Caco-2 (cell line): ENCODE data around the gene IGFN1. TPM values are rescaled to one million over a fixed set of nuclear protein-coding genes. Genes with fewer than 3 reads are reported as not detected.

Experiments used
- BruUV-seq: library from RNA; stranded (reverse); fragments of 400-500 nt; replicated peaks from 2 replicates; lab custom pipeline; 2021; lab: Mats Ljungman, UMichigan
- CTCF ChIA-PET: fragments of 300-600 bp; sonication (Branson Sonifier 250); formaldehyde crosslinking; loops from one replicate; lab custom pipeline; 2022; ENCODE audit warnings: antibody characterized with exemption; lab: Charles Lee
- POLR2A ChIA-PET: fragments of 300-600 bp; sonication (Branson Sonifier 250); formaldehyde crosslinking; loops from one replicate; lab custom pipeline; 2022; ENCODE audit warnings: antibody characterized with exemption; lab: Charles Lee
- DNase-seq, 2 experiments: peaks; one replicate each; pipeline versions ENCODE4 v3.0.0 to v3.0.0-alpha.2; 2020 to 2022
- H3K27me3 ChIP-seq: replicated peaks from 2 replicates; pipeline ENCODE4 v1.6.0; 2011; ENCODE audit warnings: low read length; ENCODE audit not compliant: control insufficient read depth, insufficient read depth
- H3K36me3 ChIP-seq: 2 replicates; pipeline ENCODE4 v1.5.1; 2011; ENCODE audit warnings: low read length; ENCODE audit not compliant: control insufficient read depth, insufficient read depth
- H3K4me1 ChIP-seq: fragments of 250-450 bp; sonication (Bioruptor Pico); 2 replicates; pipeline ENCODE4 v1.5.1; 2020; ENCODE audit warnings: mild to moderate bottlenecking
- H3K4me3 ChIP-seq: 2 replicates; pipeline ENCODE4 v1.5.1; 2011; ENCODE audit warnings: low read depth, mild to moderate bottlenecking, control low read depth, low read length
- H3K9me3 ChIP-seq: fragments of 250-450 bp; sonication (Bioruptor Pico); 2 replicates; pipeline ENCODE4 v1.5.1; 2020; ENCODE audit warnings: mild to moderate bottlenecking, moderate library complexity
- H3K27ac Mint-ChIP-seq: one replicate; pipeline ENCODE4 v1.8.0; 2022; ENCODE audit warnings: mixed read lengths; ENCODE audit not compliant: unreplicated experiment
- H3K27me3 Mint-ChIP-seq: one replicate; pipeline ENCODE4 v1.8.0; 2022; ENCODE audit warnings: mixed read lengths; ENCODE audit not compliant: insufficient read depth, unreplicated experiment
- H3K36me3 Mint-ChIP-seq: one replicate; pipeline ENCODE4 v1.8.0; 2022; ENCODE audit warnings: mild to moderate bottlenecking, mixed read lengths; ENCODE audit not compliant: insufficient read depth, unreplicated experiment
- H3K4me1 Mint-ChIP-seq: one replicate; pipeline ENCODE4 v1.8.0; 2022; ENCODE audit warnings: low read depth, mixed read lengths; ENCODE audit not compliant: unreplicated experiment
- H3K4me3 Mint-ChIP-seq: one replicate; pipeline ENCODE4 v1.8.0; 2022; ENCODE audit warnings: mild to moderate bottlenecking, moderate library complexity, mixed read lengths; ENCODE audit not compliant: unreplicated experiment
- H3K9me3 Mint-ChIP-seq: one replicate; pipeline ENCODE4 v1.8.0; 2022; ENCODE audit warnings: mixed read lengths; ENCODE audit not compliant: unreplicated experiment
- CTCF ChIP-seq, 2 experiments: fragments of 200-600 bp in 1 of 2; IDR thresholded peaks; 1 replicate in 1 of 2; 2 replicates in 1 of 2; pipeline versions ENCODE4 v1.5.1 to v1.8.0; 2011 to 2022; ENCODE audit warnings: antibody characterized with exemption in 1 of 2, control low read depth in 1 of 2, inconsistent platforms in 1 of 2, low read depth in 1 of 2, low read length in 1 of 2, mild to moderate bottlenecking in 1 of 2, moderate library complexity in 1 of 2; ENCODE audit not compliant: insufficient read depth in 1 of 2, severe bottlenecking in 1 of 2, unreplicated experiment in 1 of 2
- intact Hi-C: fragments of 100-400 bp; cut with micrococcal nuclease; formaldehyde crosslinking; loops from one replicate; pipeline ENCODE4 v1.10.0; 2022; ENCODE audit not compliant: unreplicated experiment
- total RNA-seq: library from RNA; stranded (reverse); gene quantifications from 2 replicates; pipeline ENCODE4 v1.2.3, GENCODE V29; 2022

IGFN1 gene
- total RNA-seq, 1 experiment from 2014 or later: 0.23 TPM

GRCh38 chr1:201272799-201273198 lies 82.2 kb downstream of the IGFN1 start:
- no peaks in the 10 kb centered on the region for H3K4me1 Mint-ChIP-seq
- Histone ChIP-seq H3K4me1 (no peaks in the 10 kb centered on the region), H3K4me3 (no peak overlapping the region), H3K27me3 (no peaks in the 10 kb centered on the region; the same call in none of the 2 replicates), H3K9me3 (no peaks in the 10 kb centered on the region), H3K36me3 (no peaks in the 10 kb centered on the region)
- no peaks in the 10 kb centered on the region for H3K9me3 Mint-ChIP-seq
- H3K36me3 Mint-ChIP-seq: no peaks in the 10 kb centered on the region
- TF ChIP-seq CTCF (IDR thresholded peaks at IDR 0.05; ENCODE audit: insufficient read depth in 1 of 2, low read depth in 1 of 2, low read length in 1 of 2, severe bottlenecking in 1 of 2, unreplicated experiment in 1 of 2): no peak
- ChIA-PET CTCF (interaction anchor here (1.6 kb wide), 1 partner anchor 89 kb away, joined by 4 read pairs; no protein-coding TSS in a partner anchor), POLR2A (no interaction called here)
- H3K27ac Mint-ChIP-seq: no peak overlapping the region
- H3K27me3 Mint-ChIP-seq: peaks cover 13% of the 10 kb centered on the region
- BruUV-seq: no TSS peak
- no peak overlapping the region for H3K4me3 Mint-ChIP-seq
- intact Hi-C loops: no loop called here
- no peak for DNase-seq

GRCh38 chr1:201274616-201275252 lies 84.1 kb downstream of the IGFN1 start:
- H3K9me3 Mint-ChIP-seq: no peaks in the 10 kb centered on the region
- H3K27me3 Mint-ChIP-seq: peaks cover 6% of the 10 kb centered on the region
- TF ChIP-seq CTCF (IDR thresholded peaks at IDR 0.05; ENCODE audit: insufficient read depth in 1 of 2, low read depth in 1 of 2, low read length in 1 of 2, severe bottlenecking in 1 of 2, unreplicated experiment in 1 of 2): no peak
- no peak overlapping the region for H3K27ac Mint-ChIP-seq
- no peak overlapping the region for H3K4me3 ChIP-seq
- intact Hi-C loops: no loop called here
- ChIA-PET POLR2A (no interaction called here), CTCF (interaction anchor here (0.6 kb wide), 1 partner anchor 19 kb away, joined by 4 read pairs; no protein-coding TSS in a partner anchor)
- no peaks in the 10 kb centered on the region for H3K4me1 Mint-ChIP-seq
- H3K4me3 Mint-ChIP-seq: no peak overlapping the region
- no peaks in the 10 kb centered on the region for H3K9me3 ChIP-seq
- no peaks in the 10 kb centered on the region for H3K36me3 Mint-ChIP-seq
- H3K36me3 ChIP-seq: no peaks in the 10 kb centered on the region
- no peaks in the 10 kb centered on the region; the same call in none of the 2 replicates for H3K27me3 ChIP-seq
- DNase-seq: no peak
- H3K4me1 ChIP-seq: no peaks in the 10 kb centered on the region
- no TSS peak for BruUV-seq

GRCh38 chr1:201275253-201275666 lies 84.6 kb downstream of the IGFN1 start:
- no peaks in the 10 kb centered on the region; the same call in none of the 2 replicates for H3K27me3 ChIP-seq
- ChIA-PET POLR2A (no interaction called here), CTCF (no interaction called here)
- no peaks in the 10 kb centered on the region for H3K4me1 Mint-ChIP-seq
- intact Hi-C loops: no loop called here
- no peak for DNase-seq
- no peak overlapping the region for H3K4me3 Mint-ChIP-seq
- H3K36me3 ChIP-seq: no peaks in the 10 kb centered on the region
- no peaks in the 10 kb centered on the region for H3K9me3 ChIP-seq
- TF ChIP-seq CTCF (IDR thresholded peaks at IDR 0.05; ENCODE audit: insufficient read depth in 1 of 2, low read depth in 1 of 2, low read length in 1 of 2, severe bottlenecking in 1 of 2, unreplicated experiment in 1 of 2): no peak
- no peaks in the 10 kb centered on the region for H3K36me3 Mint-ChIP-seq
- no peak overlapping the region for H3K27ac Mint-ChIP-seq
- H3K4me1 ChIP-seq: no peaks in the 10 kb centered on the region
- no peaks in the 10 kb centered on the region for H3K9me3 Mint-ChIP-seq
- H3K4me3 ChIP-seq: no peak overlapping the region
- BruUV-seq: no TSS peak
- H3K27me3 Mint-ChIP-seq: peaks cover 2% of the 10 kb centered on the region
